Measurements from ENCODE around the gene RNF112.
A peak's percentile ranks its signal among the peaks of the same experiment; 100 is the strongest.

The RNF112 gene

GRCh38 chr17:19374136-19374535 is 36.9 kb upstream of the RNF112 start:
- DNase-seq (ENCODE audit: low read depth), result no peak

GRCh38 chr17:19375732-19376131 is 35.3 kb upstream of the RNF112 start:
- DNase-seq (ENCODE audit: low read depth), result no peak

GRCh38 chr17:19376811-19377210 is 34.2 kb upstream of the RNF112 start:
- no peak for DNase-seq (ENCODE audit: low read depth)

GRCh38 chr17:19377602-19378415 is 33.2 kb upstream of the RNF112 start:
- DNase-seq (ENCODE audit: low read depth), result peak; percentile 83

- DNase-seq (ENCODE audit: low read depth), result no peak
Measured at GRCh38 chr17:19378416-19379360, 32.3 kb upstream of the RNF112 start, which contains the start of gene MAPK7. TSS of gene MAPK7 (plus strand) at chr17:19378498. CDS start at chr17:19378901, 403 bp downstream.

GRCh38 chr17:19379361-19380065 is 31.5 kb upstream of the RNF112 start:
- DNase-seq (ENCODE audit: low read depth), result no peak

- DNase-seq (ENCODE audit: low read depth), result no peak
Measured at GRCh38 chr17:19380481-19381301, 30.3 kb upstream of the RNF112 start.

GRCh38 chr17:19381361-19381740 is 29.7 kb upstream of the RNF112 start:
- DNase-seq (ENCODE audit: low read depth), result no peak

- DNase-seq (ENCODE audit: low read depth), result no peak
Measured at GRCh38 chr17:19381741-19382444, 29.1 kb upstream of the RNF112 start.

- DNase-seq (ENCODE audit: low read depth), result no peak
Measured at GRCh38 chr17:19382531-19383444, 28.2 kb upstream of the RNF112 start.

GRCh38 chr17:19383681-19384470 is 27.2 kb upstream of the RNF112 start:
- DNase-seq (ENCODE audit: low read depth), result no peak

- DNase-seq (ENCODE audit: low read depth), result no peak
Measured at GRCh38 chr17:19384723-19385391, 26.2 kb upstream of the RNF112 start.

GRCh38 chr17:19385521-19385983 is 25.5 kb upstream of the RNF112 start:
- no peak for DNase-seq (ENCODE audit: low read depth)

- no peak for DNase-seq (ENCODE audit: low read depth)
Measured at GRCh38 chr17:19386051-19386929, 24.7 kb upstream of the RNF112 start.

- DNase-seq (ENCODE audit: low read depth), result no peak
Measured at GRCh38 chr17:19386974-19387920, 23.8 kb upstream of the RNF112 start, which contains the start of gene MFAP4. TSS of gene MFAP4 (minus strand) at chr17:19387190. CDS start at chr17:19387155, 35 bp downstream.

Data from T follicular helper cell (primary cell).